Activated naive CD4-positive, alpha-beta T cell treated with anti-CD3 and anti-CD28 coated beads for 36 hours (primary cell): ENCODE data around the gene BRD4. TPM values are rescaled to one million over a fixed set of nuclear protein-coding genes. Genes with fewer than 3 reads are reported as not detected.

Experiments
- CTCF ChIA-PET: fragments of 350-600 bp; sonication (Branson Sonifier 250); formaldehyde crosslinking; loops from one replicate; lab custom pipeline; 2021; ENCODE audit warnings: antibody characterized with exemption; lab: Charles Lee
- DNase-seq: peaks from one replicate; pipeline ENCODE4 v3.0.0-alpha.2; 2020
- H3K27ac Mint-ChIP-seq: one replicate; pipeline ENCODE4 v1.8.0; 2021; ENCODE audit warnings: mild to moderate bottlenecking, mixed read lengths
- H3K27me3 Mint-ChIP-seq: one replicate; pipeline ENCODE4 v1.8.0; 2021; ENCODE audit warnings: low read depth, mixed read lengths
- H3K36me3 Mint-ChIP-seq: one replicate; pipeline ENCODE4 v1.8.0; 2021; ENCODE audit warnings: low read depth, mixed read lengths
- H3K4me1 Mint-ChIP-seq: one replicate; pipeline ENCODE4 v1.8.0; 2021; ENCODE audit warnings: low read depth, mixed read lengths
- H3K4me3 Mint-ChIP-seq: one replicate; pipeline ENCODE4 v1.8.0; 2021; ENCODE audit warnings: mild to moderate bottlenecking, moderate library complexity, mixed read lengths
- H3K9me3 Mint-ChIP-seq: one replicate; pipeline ENCODE4 v1.8.0; 2021; ENCODE audit warnings: mixed read lengths
- intact Hi-C: fragments of 100-400 bp; cut with micrococcal nuclease; formaldehyde crosslinking; loops from one replicate; pipeline ENCODE4 v1.15.1; 2023
- total RNA-seq, 2 experiments: library from RNA; stranded (reverse); gene quantifications; one replicate each; pipeline ENCODE4 v1.2.3, GENCODE V29; 2021

The BRD4 gene
- total RNA-seq, 2 experiments from 2014 or later: 109 to 111 TPM

DNA sequence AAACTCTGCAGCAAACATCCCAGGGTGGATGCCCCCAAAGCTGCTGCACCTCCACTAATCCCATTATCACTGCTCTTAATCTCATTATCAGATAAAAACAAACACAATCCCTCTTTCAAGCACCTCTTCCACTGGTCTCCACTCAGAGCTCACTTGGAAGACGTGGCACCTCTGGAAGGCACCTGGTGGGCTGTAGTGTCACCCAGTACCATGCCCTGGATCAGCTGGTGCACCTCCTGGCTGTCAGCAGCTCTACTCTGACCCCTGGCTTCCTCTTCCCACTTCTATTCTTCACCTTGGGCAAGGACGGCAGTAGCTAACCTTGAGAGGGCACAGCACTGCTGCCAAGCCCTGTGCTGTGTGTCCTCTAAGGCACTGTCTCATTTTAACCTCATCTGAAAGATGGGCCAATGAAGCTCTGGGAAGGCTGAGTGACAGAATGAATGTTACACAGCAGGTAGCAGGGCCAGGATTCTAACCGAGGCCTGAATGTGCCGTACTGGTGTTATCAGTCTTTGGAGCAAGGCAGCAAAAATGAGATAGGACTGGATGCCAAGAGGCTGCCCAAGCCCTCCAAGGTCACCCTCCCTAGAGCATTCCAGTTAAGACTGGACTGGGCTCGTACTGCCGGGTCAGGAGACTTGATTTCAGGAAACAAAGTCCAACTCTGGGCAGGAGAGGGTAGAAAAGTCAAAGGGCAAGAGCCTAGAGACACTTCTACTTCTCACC is 7.4 kb downstream of the BRD4 start:
- intact Hi-C loops: no loop called here
- no peak overlapping the region for H3K4me3 Mint-ChIP-seq
- DNase-seq: peak; percentile 26
- peaks cover 17% of the 10 kb centered on the region for H3K36me3 Mint-ChIP-seq
- H3K9me3 Mint-ChIP-seq: peaks cover 2% of the 10 kb centered on the region
- peaks cover 86% of the 10 kb centered on the region for H3K4me1 Mint-ChIP-seq
- H3K27ac Mint-ChIP-seq: peak overlapping the region; percentile 61
- no peaks in the 10 kb centered on the region for H3K27me3 Mint-ChIP-seq
- CTCF ChIA-PET: interaction anchor here (0.6 to 1.6 kb wide), 4 partner anchors 8 to 33 kb away, joined by 3 to 4 read pairs (median 4); no protein-coding TSS in a partner anchor

DNA sequence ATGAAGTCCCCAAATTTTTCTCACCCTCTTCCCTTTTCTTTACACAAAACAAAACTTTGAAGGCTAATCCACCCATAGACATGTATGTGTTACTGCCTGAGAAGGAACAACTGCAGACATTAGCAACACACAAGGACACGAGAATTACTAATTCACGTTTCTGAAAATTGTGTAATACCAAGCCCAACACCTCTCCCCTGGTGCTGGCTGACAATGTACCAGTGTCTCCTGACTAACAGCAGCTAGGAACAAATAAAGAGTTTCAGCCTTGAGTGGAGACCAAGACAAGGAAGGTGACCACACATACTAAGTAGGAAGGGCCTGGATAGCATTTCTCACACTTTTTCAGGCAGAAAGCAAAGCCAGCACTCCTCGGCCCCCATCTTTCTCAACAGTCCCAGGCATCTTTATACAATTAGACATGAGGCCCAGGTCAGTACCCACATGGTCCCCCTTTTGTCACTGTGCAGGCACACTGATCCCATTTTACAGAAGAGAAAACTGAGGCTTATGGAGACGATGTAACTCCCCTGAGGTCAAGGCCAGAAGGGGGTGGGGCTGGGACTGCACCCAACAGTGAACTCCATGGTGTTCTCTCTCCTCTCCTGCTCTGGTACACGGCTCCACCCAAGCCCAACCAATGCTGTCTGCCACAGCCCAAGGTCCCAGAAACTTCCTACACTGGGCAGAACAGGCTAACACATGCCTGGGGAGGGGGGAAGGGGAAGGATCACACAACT is 8.7 kb downstream of the BRD4 start:
- Mint-ChIP-seq H3K9me3 (peaks cover 2% of the 10 kb centered on the region), H3K4me3 (no peak overlapping the region), H3K4me1 (peaks cover 85% of the 10 kb centered on the region), H3K27ac (peak overlapping the region; percentile 80), H3K36me3 (peaks cover 11% of the 10 kb centered on the region), H3K27me3 (no peaks in the 10 kb centered on the region)
- intact Hi-C loops: no loop called here
- CTCF ChIA-PET: interaction anchor here (0.8 kb wide), 1 partner anchor 21 kb away, joined by 3 read pairs; no protein-coding TSS in a partner anchor
- DNase-seq: peak; percentile 41

GRCh38 chr19:15321739-15322138 is 10.6 kb downstream of the BRD4 start:
- no peak for DNase-seq
- intact Hi-C loops: no loop called here
- Mint-ChIP-seq H3K27ac (peak overlapping the region; percentile 60), H3K4me1 (peaks cover 87% of the 10 kb centered on the region), H3K36me3 (peaks cover 12% of the 10 kb centered on the region), H3K27me3 (no peaks in the 10 kb centered on the region), H3K9me3 (peaks cover 2% of the 10 kb centered on the region), H3K4me3 (no peak overlapping the region)
- CTCF ChIA-PET: no interaction called here

DNA sequence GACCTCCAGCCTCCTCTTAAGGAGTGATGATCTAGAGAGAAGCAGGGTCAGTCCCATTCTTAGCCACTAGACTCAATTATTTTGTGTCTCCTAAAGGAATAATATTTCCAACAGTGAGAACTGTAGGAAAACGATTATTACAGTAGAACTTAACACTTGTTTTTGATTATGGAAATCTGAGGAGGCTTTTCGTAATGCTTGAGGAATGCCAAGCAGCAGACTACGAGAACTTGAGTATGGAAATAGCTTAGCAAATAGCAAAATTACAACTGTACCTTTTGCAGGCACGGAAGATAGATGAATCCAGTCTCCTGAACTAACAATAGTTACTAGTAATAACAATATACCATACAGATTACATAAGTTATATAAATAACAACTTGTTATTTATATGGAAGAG is 12.2 kb downstream of the BRD4 start:
- Mint-ChIP-seq H3K4me3 (no peak overlapping the region), H3K27me3 (no peaks in the 10 kb centered on the region), H3K4me1 (peaks cover 88% of the 10 kb centered on the region), H3K27ac (no peak overlapping the region), H3K9me3 (peaks cover 2% of the 10 kb centered on the region), H3K36me3 (peaks cover 13% of the 10 kb centered on the region)
- CTCF ChIA-PET: interaction anchor here (0.6 kb wide), 1 partner anchor 228 kb away, joined by 3 read pairs; no protein-coding TSS in a partner anchor
- no peak for DNase-seq
- intact Hi-C loops: no loop called here

GRCh38 chr19:15318241-15318691 is 14.1 kb downstream of the BRD4 start:
- Mint-ChIP-seq H3K4me3 (no peak overlapping the region), H3K27ac (peak overlapping the region; percentile 54), H3K9me3 (peaks cover under 1% of the 10 kb centered on the region), H3K4me1 (peaks cover 85% of the 10 kb centered on the region), H3K36me3 (peaks cover 13% of the 10 kb centered on the region), H3K27me3 (no peaks in the 10 kb centered on the region)
- CTCF ChIA-PET: interaction anchor here (0.6 kb wide), 1 partner anchor 355 kb away, joined by 3 read pairs; no protein-coding TSS in a partner anchor
- DNase-seq: no peak
- intact Hi-C loops: loop anchor here (1.0 to 2.0 kb wide), 2 partner anchors 12 to 17 kb away; no protein-coding TSS in a partner anchor

DNA sequence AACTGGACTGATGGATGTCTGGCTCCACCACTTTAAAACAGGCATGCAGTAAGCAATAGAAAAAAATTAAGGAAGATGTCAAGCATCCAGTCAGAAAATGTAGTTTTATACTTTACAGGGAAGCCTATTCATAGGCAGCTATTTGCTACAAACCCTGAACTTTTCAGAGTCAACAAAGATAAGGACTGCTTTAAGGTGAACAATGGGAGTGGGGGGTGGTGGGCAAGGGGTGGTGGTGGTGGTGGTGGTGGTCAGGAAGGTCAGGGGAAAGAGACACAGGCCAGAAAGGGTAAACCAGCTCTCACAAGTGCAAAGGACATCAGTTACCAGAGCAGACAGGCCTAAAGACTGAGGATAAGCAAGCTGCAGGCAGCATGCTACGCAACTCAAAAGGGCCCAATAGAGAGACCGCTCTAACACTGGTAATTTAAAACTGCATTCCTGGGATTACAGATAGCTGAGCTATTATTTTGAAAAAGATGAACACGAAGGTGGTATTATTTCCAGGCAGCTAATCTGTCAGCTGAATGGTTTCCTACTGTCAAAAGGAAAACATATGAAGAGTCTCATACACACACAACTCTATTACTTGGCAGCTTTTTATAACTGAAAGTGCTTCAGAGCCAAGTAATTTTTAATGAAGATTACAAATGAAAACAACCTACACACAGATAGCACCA is 14.8 kb downstream of the BRD4 start:
- Mint-ChIP-seq H3K4me3 (no peak overlapping the region), H3K36me3 (peaks cover 10% of the 10 kb centered on the region), H3K27me3 (no peaks in the 10 kb centered on the region), H3K9me3 (no peaks in the 10 kb centered on the region), H3K27ac (peak overlapping the region; percentile 72), H3K4me1 (peaks cover 89% of the 10 kb centered on the region)
- CTCF ChIA-PET: interaction anchor here (0.6 to 1.4 kb wide), 2 partner anchors 14 to 354 kb away, joined by 3 read pairs; no protein-coding TSS in a partner anchor
- DNase-seq: no peak
- intact Hi-C loops: loop anchor here (1.0 to 2.0 kb wide), 2 partner anchors 13 to 17 kb away; no protein-coding TSS in a partner anchor

DNA sequence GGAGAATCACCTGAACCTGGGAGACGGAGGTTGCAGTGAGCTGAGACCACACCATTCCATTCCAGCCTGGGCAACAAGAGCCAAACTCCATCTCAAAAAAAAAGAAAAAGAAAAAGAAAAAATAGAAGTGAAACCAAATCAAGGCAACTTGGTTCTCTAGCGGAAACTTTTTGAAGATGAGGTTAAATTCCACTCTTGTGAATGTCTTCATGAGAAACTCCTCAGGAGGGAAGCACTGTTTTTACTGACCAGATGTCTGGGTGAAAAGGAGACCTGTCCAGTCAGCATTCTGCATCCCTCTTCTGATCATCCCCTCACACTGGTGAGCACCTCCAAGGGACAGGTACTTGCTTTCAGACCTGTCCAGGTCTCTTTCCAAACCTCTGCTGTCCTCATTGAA is 15.8 kb downstream of the BRD4 start:
- H3K36me3 Mint-ChIP-seq: peaks cover 8% of the 10 kb centered on the region
- peak overlapping the region; percentile 72 for H3K27ac Mint-ChIP-seq
- intact Hi-C loops: no loop called here
- no peaks in the 10 kb centered on the region for H3K9me3 Mint-ChIP-seq
- H3K4me1 Mint-ChIP-seq: peaks cover 91% of the 10 kb centered on the region
- H3K27me3 Mint-ChIP-seq: no peaks in the 10 kb centered on the region
- H3K4me3 Mint-ChIP-seq: peak overlapping the region; percentile 15
- no peak for DNase-seq
- CTCF ChIA-PET: interaction anchor here (1.4 kb wide), 1 partner anchor 13 kb away, joined by 3 read pairs; no protein-coding TSS in a partner anchor

DNA sequence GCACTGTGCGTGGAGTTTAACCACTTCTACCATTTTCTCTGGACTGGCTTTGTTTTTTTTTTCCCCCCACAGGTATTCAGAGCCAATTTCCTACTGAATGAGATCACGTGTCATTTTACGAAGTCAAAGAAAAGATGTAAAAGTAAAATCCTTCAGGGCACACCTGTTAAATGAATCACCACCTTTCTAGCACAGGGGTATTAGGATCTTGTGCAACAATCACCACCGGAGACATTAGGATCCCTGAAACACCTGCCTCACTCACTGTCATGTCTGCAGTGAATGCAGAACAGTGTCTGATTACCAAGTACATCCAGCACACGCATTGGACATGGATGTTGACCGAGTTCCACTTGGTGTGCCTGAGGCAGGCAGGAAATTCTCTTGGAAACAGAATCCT is 17.2 kb downstream of the BRD4 start:
- Mint-ChIP-seq H3K4me3 (no peak overlapping the region), H3K9me3 (no peaks in the 10 kb centered on the region), H3K27ac (peak overlapping the region; percentile 27), H3K36me3 (peaks cover 9% of the 10 kb centered on the region), H3K27me3 (no peaks in the 10 kb centered on the region), H3K4me1 (peaks cover 88% of the 10 kb centered on the region)
- intact Hi-C loops: no loop called here
- CTCF ChIA-PET: interaction anchor here (1.0 kb wide), 1 partner anchor 26 kb away, joined by 3 read pairs; no protein-coding TSS in a partner anchor
- DNase-seq: no peak

DNA sequence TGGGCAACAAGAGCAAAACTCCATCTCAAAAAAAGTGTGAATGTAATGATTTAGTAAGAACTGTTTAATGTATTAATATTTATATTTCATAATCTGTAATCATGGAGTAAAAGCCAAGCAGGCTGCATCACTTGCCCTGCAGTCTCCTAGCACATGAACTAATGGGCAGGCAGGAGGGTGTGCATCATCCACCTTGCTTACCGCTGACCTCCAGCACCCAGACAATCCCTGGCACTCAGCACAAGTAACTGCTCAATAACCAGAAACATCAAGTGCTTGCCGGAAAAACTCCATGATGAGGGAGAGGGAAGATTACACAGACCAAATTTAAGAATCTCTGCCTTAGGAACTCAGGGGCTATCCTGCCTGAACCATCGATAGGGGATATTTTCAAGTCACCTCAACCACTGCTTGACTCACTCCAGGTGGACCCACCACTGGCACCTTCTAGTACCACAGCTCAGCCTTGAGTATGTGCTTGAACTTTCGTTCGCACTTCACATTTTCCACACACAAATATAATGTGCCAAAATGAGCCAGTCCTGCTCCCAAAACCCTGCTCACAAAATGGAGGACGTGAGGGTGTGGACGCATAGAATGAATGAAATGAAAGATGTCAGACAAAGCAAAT is 18.6 kb downstream of the BRD4 start:
- Mint-ChIP-seq H3K27me3 (no peaks in the 10 kb centered on the region), H3K36me3 (peaks cover 9% of the 10 kb centered on the region), H3K4me3 (no peak overlapping the region), H3K27ac (peak overlapping the region; percentile 50), H3K4me1 (peaks cover 85% of the 10 kb centered on the region), H3K9me3 (no peaks in the 10 kb centered on the region)
- intact Hi-C loops: no loop called here
- DNase-seq: no peak
- CTCF ChIA-PET: no interaction called here

GRCh38 chr19:15307169-15307568 is 25.2 kb downstream of the BRD4 start:
- H3K9me3 Mint-ChIP-seq: no peaks in the 10 kb centered on the region
- H3K27me3 Mint-ChIP-seq: no peaks in the 10 kb centered on the region
- H3K4me3 Mint-ChIP-seq: no peak overlapping the region
- DNase-seq: no peak
- CTCF ChIA-PET: no interaction called here
- peaks cover 6% of the 10 kb centered on the region for H3K36me3 Mint-ChIP-seq
- H3K27ac Mint-ChIP-seq: peak overlapping the region; percentile 30
- intact Hi-C loops: loop anchor here (2.0 kb wide), 1 partner anchor 14 kb away; no protein-coding TSS in a partner anchor
- H3K4me1 Mint-ChIP-seq: peaks cover 82% of the 10 kb centered on the region

DNA sequence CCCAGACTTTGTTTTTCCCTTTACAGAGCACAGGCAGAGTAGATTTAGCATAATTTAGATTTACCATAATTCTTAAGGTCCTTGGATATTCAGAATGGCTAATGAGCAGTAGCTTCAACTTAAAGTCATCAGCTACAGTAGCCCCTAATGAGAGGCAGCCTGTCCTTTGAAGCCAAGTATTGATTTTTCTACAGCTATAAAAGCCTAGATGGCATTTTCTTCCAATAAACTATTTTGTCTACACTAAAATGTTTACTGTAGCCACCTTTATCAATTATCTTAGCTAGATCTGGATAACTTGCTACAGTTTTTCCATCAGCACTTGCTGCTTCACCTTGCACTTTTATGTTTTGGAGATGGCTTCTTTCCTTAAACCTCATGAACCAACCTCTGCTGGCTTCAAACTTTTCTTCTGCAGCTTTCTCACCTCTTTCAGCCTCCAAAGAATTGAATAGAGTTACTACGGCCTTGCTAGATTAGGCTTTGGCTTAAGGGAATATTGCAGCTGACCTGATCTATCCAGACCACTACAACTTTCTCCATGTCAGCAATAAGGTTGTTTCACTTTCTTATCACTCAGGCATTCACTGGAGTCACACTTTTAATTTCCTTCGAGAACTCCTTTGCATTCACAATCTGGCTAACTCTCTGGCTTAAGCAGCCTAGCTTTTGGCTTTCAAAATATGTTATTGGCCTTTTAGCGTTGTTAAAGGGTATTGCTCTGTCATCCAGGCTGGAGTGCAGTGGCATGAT is 26.6 kb downstream of the BRD4 start:
- Mint-ChIP-seq H3K4me1 (peaks cover 82% of the 10 kb centered on the region), H3K27ac (peak overlapping the region; percentile 15), H3K9me3 (no peaks in the 10 kb centered on the region), H3K4me3 (no peak overlapping the region), H3K27me3 (no peaks in the 10 kb centered on the region), H3K36me3 (peaks cover 7% of the 10 kb centered on the region)
- no peak for DNase-seq
- intact Hi-C loops: loop anchor here (2.0 kb wide), 1 partner anchor 13 kb away; no protein-coding TSS in a partner anchor
- CTCF ChIA-PET: interaction anchor here (0.7 kb wide), 1 partner anchor 21 kb away, joined by 3 read pairs; no protein-coding TSS in a partner anchor
